Liver (tissue), 9 donors: ENCODE measurements around the gene LYST. TPM values are rescaled to one million over a fixed set of nuclear protein-coding genes. Genes with fewer than 3 reads are reported as not detected.

Source experiments
- DNase-seq: peaks from one replicate; pipeline ENCODE4 v3.0.0-alpha.2; 2017; ENCODE audit warnings: low spot score
- H3K27ac ChIP-seq, 2 donors: one replicate each; pipeline ENCODE4 v1.7.0; 2013; ENCODE audit warnings: inconsistent platforms in 2 of 2, low read length in 2 of 2, control low read depth in 1 of 2, low read depth in 1 of 2, mild to moderate bottlenecking in 1 of 2
- H3K27me3 ChIP-seq, 4 donors: one replicate each; pipeline versions ENCODE4 v1.6.1 to v1.7.0; 2013; ENCODE audit warnings: low read length in 3 of 4, inconsistent platforms in 1 of 4, mild to moderate bottlenecking in 1 of 4, moderate library complexity in 1 of 4; ENCODE audit not compliant: control insufficient read depth in 4 of 4, insufficient read depth in 4 of 4
- H3K36me3 ChIP-seq, 4 donors: one replicate each; pipeline versions ENCODE4 v1.6.1 to v1.7.0; 2013; ENCODE audit warnings: low read length in 3 of 4, mild to moderate bottlenecking in 3 of 4, low read depth in 1 of 4, moderate library complexity in 1 of 4; ENCODE audit not compliant: control insufficient read depth in 4 of 4, insufficient read depth in 3 of 4
- H3K4me1 ChIP-seq, 4 donors: one replicate each; pipeline versions ENCODE4 v1.6.1 to v1.7.0; 2013; ENCODE audit warnings: low read length in 3 of 4, mild to moderate bottlenecking in 3 of 4, moderate library complexity in 1 of 4; ENCODE audit not compliant: control insufficient read depth in 4 of 4, insufficient read depth in 4 of 4
- H3K4me3 ChIP-seq, 3 donors: one replicate each; pipeline versions ENCODE4 v1.6.1 to v1.7.0; 2013; ENCODE audit warnings: low read length in 3 of 3, control low read depth in 1 of 3, low read depth in 1 of 3, mild to moderate bottlenecking in 1 of 3
- H3K9ac ChIP-seq, 2 donors: one replicate each; pipeline ENCODE4 v1.7.0; 2013; ENCODE audit warnings: low read length in 2 of 2, mild to moderate bottlenecking in 2 of 2, moderate library complexity in 2 of 2, control low read depth in 1 of 2, low read depth in 1 of 2
- H3K9me3 ChIP-seq, 4 donors: one replicate each; pipeline versions ENCODE4 v1.6.1 to v1.7.0; 2013; ENCODE audit warnings: low read length in 3 of 4; ENCODE audit not compliant: control insufficient read depth in 4 of 4
- EGR1 ChIP-seq, 2 donors: IDR thresholded peaks; 2 replicates each; pipeline ENCODE4 v1.6.1; 2016 to 2018; ENCODE audit warnings: antibody characterized with exemption in 2 of 2, low read depth in 2 of 2
- FOXA1 ChIP-seq: IDR thresholded peaks from 2 replicates; pipeline ENCODE4 v1.6.1; 2016; ENCODE audit warnings: antibody characterized with exemption
- FOXA2 ChIP-seq: IDR thresholded peaks from 2 replicates; pipeline ENCODE4 v1.6.1; 2016; ENCODE audit warnings: antibody characterized with exemption
- GABPA ChIP-seq, 2 donors: IDR thresholded peaks in 1 of 2; conservative IDR thresholded peaks in 1 of 2; 2 replicates each; pipeline ENCODE4 v1.6.1; 2016; ENCODE audit warnings: antibody characterized with exemption in 2 of 2, mild to moderate bottlenecking in 1 of 2, moderate library complexity in 1 of 2
- HNF4G ChIP-seq: IDR thresholded peaks from 2 replicates; pipeline ENCODE4 v1.6.1; 2016; ENCODE audit warnings: antibody characterized with exemption
- NR2F2 ChIP-seq: IDR thresholded peaks from 2 replicates; pipeline ENCODE4 v1.6.1; 2016; ENCODE audit warnings: antibody characterized with exemption
- RXRA ChIP-seq, 2 donors: IDR thresholded peaks; 2 replicates each; pipeline ENCODE4 v1.6.1; 2017 to 2018; ENCODE audit warnings: antibody characterized with exemption in 2 of 2, mild to moderate bottlenecking in 1 of 2
- SP1 ChIP-seq: IDR thresholded peaks from 2 replicates; pipeline ENCODE4 v1.6.1; 2018; ENCODE audit warnings: antibody characterized with exemption, mild to moderate bottlenecking
- TAF1 ChIP-seq: conservative IDR thresholded peaks from 2 replicates; pipeline ENCODE4 v1.6.1; 2016; ENCODE audit warnings: antibody characterized with exemption, mild to moderate bottlenecking
- YY1 ChIP-seq: IDR thresholded peaks from 2 replicates; pipeline ENCODE4 v1.6.1; 2016; ENCODE audit warnings: antibody characterized with exemption, mild to moderate bottlenecking
- WGBS: extraction: QIAGEN DNeasy Blood & Tissue Kit; methylation state at CpG from one replicate; pipeline ENCODE4 v1.1.7; 2013; 5-methylcytosine and 5-hydroxymethylcytosine counted together
- polyA plus RNA-seq, 2 donors: library from polyadenylated mRNA; stranded (reverse) in 1 of 2; unstranded in 1 of 2; fragments of 200-250 nt in 1 of 2; fragments of >200 nt in 1 of 2; fragmentation: Nextera tagmentation in 1 of 2; extraction: Ambion mirVana in 1 of 2; gene quantifications; one replicate each; pipeline versions ENCODE4 v1.2.1 to v1.2.3, GENCODE V29; 2013 to 2015
- total RNA-seq, 2 donors: library from RNA; depleted of rRNA; stranded (reverse); fragments of >200 nt; gene quantifications; one replicate each; pipeline ENCODE4 v1.2.3, GENCODE V29; 2014
- TF ChIP-seq, protein P1 (sequence below): fragments of 150-350 bp; IDR thresholded peaks from 2 replicates; pipeline ENCODE4 v1.5.1; 2017; ENCODE audit warnings: improper control_type of control experiment, low read depth, low read length; ENCODE audit not compliant: missing input control
- TF ChIP-seq, protein P2 (sequence below): IDR thresholded peaks from 2 replicates; pipeline ENCODE4 v1.6.1; 2016; ENCODE audit warnings: antibody characterized with exemption
- TF ChIP-seq, protein P3 (sequence below): IDR thresholded peaks from 2 replicates; pipeline ENCODE4 v1.6.1; 2016; ENCODE audit warnings: antibody characterized with exemption, mild to moderate bottlenecking
- TF ChIP-seq, protein P4 (sequence below): IDR thresholded peaks from 2 replicates; pipeline ENCODE4 v1.6.1; 2016; ENCODE audit warnings: antibody characterized with exemption
- TF ChIP-seq, protein P5 (sequence below): IDR thresholded peaks from 2 replicates; pipeline ENCODE4 v1.6.1; 2016; ENCODE audit warnings: antibody characterized with exemption
- donor health status: healthy.
- donor health status: healthy.
- donor health status: healthy.
- donor health status: healthy.
- donor health status: healthy.

LYST gene
- total and polyA plus RNA-seq, 4 donors, result 3.4 to 45.9 (median 14.2) TPM

DNA sequence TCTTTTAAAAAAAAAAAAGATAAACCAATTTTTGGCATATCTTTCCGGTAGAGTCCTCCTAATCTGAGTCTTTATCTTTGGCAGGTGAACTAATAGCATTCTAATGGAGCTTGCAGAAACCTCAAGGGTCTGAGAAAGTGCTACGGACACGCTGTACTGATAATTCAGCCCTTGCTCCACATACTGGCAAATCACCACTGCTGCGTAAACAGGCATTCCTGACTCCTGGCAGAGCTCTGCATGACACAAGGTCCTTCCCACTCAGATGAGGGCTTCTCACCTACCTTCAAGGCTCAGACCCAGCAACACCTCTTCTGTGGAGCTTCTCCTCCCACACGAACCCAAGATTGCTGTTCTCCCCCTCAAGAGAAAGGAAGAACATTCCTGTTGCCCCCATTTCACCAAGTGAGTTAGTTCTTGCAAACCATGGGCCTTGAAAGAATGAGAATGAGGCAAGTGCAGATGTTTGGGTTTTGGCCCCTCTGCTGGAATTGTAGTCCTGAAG, 48.0 kb downstream of the LYST start:
- H3K4me3 ChIP-seq, result no peak overlapping the region
- H3K27ac ChIP-seq, result no peak overlapping the region
- H3K9me3 ChIP-seq, result no peaks in the 10 kb centered on the region
- H3K27me3 ChIP-seq, result no peaks in the 10 kb centered on the region
- no peaks in the 10 kb centered on the region for H3K4me1 ChIP-seq
- no peak for DNase-seq
- WGBS, result 93% methylated on average over 5 of the region's 5 CpGs
- TF ChIP-seq HNF4G (no peak), FOXA2 (no peak), NR2F2 (no peak), YY1 (no peak), FOXA1 (no peak), TAF1 (no peak), SP1 (no peak), GABPA (IDR thresholded peaks at IDR 0.05 in 1 of 2, conservative IDR thresholded peaks at IDR 0.05 in 1 of 2) (no peak), RXRA (IDR thresholded peaks at IDR 0.05) (no peak)
- TF ChIP-seq, protein P1, sequence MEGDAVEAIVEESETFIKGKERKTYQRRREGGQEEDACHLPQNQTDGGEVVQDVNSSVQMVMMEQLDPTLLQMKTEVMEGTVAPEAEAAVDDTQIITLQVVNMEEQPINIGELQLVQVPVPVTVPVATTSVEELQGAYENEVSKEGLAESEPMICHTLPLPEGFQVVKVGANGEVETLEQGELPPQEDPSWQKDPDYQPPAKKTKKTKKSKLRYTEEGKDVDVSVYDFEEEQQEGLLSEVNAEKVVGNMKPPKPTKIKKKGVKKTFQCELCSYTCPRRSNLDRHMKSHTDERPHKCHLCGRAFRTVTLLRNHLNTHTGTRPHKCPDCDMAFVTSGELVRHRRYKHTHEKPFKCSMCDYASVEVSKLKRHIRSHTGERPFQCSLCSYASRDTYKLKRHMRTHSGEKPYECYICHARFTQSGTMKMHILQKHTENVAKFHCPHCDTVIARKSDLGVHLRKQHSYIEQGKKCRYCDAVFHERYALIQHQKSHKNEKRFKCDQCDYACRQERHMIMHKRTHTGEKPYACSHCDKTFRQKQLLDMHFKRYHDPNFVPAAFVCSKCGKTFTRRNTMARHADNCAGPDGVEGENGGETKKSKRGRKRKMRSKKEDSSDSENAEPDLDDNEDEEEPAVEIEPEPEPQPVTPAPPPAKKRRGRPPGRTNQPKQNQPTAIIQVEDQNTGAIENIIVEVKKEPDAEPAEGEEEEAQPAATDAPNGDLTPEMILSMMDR, result no peak
- TF ChIP-seq, protein P2, sequence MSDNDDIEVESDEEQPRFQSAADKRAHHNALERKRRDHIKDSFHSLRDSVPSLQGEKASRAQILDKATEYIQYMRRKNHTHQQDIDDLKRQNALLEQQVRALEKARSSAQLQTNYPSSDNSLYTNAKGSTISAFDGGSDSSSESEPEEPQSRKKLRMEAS, result no peak
- TF ChIP-seq, protein P3, sequence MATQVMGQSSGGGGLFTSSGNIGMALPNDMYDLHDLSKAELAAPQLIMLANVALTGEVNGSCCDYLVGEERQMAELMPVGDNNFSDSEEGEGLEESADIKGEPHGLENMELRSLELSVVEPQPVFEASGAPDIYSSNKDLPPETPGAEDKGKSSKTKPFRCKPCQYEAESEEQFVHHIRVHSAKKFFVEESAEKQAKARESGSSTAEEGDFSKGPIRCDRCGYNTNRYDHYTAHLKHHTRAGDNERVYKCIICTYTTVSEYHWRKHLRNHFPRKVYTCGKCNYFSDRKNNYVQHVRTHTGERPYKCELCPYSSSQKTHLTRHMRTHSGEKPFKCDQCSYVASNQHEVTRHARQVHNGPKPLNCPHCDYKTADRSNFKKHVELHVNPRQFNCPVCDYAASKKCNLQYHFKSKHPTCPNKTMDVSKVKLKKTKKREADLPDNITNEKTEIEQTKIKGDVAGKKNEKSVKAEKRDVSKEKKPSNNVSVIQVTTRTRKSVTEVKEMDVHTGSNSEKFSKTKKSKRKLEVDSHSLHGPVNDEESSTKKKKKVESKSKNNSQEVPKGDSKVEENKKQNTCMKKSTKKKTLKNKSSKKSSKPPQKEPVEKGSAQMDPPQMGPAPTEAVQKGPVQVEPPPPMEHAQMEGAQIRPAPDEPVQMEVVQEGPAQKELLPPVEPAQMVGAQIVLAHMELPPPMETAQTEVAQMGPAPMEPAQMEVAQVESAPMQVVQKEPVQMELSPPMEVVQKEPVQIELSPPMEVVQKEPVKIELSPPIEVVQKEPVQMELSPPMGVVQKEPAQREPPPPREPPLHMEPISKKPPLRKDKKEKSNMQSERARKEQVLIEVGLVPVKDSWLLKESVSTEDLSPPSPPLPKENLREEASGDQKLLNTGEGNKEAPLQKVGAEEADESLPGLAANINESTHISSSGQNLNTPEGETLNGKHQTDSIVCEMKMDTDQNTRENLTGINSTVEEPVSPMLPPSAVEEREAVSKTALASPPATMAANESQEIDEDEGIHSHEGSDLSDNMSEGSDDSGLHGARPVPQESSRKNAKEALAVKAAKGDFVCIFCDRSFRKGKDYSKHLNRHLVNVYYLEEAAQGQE, result no peak
- TF ChIP-seq, protein P4, sequence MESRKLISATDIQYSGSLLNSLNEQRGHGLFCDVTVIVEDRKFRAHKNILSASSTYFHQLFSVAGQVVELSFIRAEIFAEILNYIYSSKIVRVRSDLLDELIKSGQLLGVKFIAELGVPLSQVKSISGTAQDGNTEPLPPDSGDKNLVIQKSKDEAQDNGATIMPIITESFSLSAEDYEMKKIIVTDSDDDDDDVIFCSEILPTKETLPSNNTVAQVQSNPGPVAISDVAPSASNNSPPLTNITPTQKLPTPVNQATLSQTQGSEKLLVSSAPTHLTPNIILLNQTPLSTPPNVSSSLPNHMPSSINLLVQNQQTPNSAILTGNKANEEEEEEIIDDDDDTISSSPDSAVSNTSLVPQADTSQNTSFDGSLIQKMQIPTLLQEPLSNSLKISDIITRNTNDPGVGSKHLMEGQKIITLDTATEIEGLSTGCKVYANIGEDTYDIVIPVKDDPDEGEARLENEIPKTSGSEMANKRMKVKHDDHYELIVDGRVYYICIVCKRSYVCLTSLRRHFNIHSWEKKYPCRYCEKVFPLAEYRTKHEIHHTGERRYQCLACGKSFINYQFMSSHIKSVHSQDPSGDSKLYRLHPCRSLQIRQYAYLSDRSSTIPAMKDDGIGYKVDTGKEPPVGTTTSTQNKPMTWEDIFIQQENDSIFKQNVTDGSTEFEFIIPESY, result no peak
- TF ChIP-seq, protein P5, sequence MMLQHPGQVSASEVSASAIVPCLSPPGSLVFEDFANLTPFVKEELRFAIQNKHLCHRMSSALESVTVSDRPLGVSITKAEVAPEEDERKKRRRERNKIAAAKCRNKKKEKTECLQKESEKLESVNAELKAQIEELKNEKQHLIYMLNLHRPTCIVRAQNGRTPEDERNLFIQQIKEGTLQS, result no peak
- no peak overlapping the region for H3K9ac ChIP-seq
- no peaks in the 10 kb centered on the region for H3K36me3 ChIP-seq

DNA sequence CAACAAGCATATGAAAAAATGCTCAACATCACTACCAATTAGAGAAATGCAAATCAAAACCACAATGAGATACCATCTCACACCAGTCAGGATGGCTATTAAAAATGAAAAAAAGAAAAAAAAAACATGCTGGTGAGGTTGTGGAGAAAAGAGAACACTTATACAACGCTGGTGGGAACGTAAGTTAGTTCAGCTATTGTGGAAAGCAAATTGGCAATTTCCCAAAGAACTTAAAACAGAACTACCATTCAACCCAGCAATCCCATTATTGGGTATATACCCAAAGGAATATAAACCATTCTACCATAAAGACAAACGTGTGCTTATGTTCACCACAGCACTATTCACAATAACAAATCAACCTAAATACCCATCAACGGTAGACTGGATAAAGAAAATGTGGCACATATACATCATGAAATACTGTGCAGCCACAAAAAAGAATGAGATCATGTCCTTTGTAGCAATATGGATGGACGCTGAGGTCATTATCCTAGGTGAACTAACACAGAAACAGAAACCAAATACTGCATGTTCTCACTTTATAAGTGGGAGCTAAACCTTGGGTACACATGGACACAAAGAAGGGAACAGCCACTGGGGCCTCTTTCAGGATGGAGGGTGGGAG, 49.5 kb downstream of the LYST start:
- Histone ChIP-seq H3K9ac (no peak overlapping the region), H3K36me3 (no peaks in the 10 kb centered on the region), H3K27ac (no peak overlapping the region), H3K9me3 (no peaks in the 10 kb centered on the region), H3K4me3 (no peak overlapping the region), H3K4me1 (no peaks in the 10 kb centered on the region), H3K27me3 (no peaks in the 10 kb centered on the region)
- DNase-seq, result no peak
- WGBS, result 90% methylated on average over 5 of the region's 5 CpGs
- TF ChIP-seq EGR1 (IDR thresholded peaks at IDR 0.05; ENCODE audit: low read depth in 2 of 2), result no peak
- TF ChIP-seq, protein P5, result no peak
